ENCODE data around the gene PTPRN2. TPM values are rescaled to one million over a fixed set of nuclear protein-coding genes. Genes with fewer than 3 reads are reported as not detected.
A peak's percentile ranks its signal among the peaks of the same experiment; 100 is the strongest.

Gene PTPRN2
- total RNA-seq, 1 donor from 2014 or later: 2.4 TPM

DNA sequence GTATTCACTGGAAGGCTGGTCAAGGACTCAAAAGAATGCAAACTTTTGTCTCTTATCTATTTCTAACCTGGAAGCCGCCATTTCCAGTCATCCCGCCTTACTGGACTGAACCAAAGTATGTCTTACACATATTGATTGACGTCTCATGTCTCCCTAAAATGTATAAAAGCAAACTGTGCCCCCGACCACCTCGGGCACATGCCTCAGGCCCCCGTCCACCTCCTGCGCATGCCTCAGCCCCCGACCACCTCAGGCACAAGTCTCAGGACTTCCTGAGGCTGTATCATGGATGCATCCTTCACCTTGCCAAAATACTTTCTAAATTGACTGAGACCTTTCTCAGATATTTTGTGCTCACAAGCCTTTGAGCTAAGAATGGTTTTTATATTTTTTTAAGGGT is 148.6 kb downstream of the PTPRN2 start:
- Histone ChIP-seq H3K4me3 (ENCODE audit: low read depth, low read length) (no peak overlapping the region), H3K27me3 (ENCODE audit: control insufficient read depth, insufficient read depth, low read length) (no peaks in the 10 kb centered on the region), H3K36me3 (ENCODE audit: control insufficient read depth, insufficient read depth, low read length) (no peaks in the 10 kb centered on the region)
- no peak for DNase-seq (ENCODE audit: low read depth)
- TF ChIP-seq, protein P1, sequence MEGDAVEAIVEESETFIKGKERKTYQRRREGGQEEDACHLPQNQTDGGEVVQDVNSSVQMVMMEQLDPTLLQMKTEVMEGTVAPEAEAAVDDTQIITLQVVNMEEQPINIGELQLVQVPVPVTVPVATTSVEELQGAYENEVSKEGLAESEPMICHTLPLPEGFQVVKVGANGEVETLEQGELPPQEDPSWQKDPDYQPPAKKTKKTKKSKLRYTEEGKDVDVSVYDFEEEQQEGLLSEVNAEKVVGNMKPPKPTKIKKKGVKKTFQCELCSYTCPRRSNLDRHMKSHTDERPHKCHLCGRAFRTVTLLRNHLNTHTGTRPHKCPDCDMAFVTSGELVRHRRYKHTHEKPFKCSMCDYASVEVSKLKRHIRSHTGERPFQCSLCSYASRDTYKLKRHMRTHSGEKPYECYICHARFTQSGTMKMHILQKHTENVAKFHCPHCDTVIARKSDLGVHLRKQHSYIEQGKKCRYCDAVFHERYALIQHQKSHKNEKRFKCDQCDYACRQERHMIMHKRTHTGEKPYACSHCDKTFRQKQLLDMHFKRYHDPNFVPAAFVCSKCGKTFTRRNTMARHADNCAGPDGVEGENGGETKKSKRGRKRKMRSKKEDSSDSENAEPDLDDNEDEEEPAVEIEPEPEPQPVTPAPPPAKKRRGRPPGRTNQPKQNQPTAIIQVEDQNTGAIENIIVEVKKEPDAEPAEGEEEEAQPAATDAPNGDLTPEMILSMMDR (IDR thresholded peaks at IDR 0.05; ENCODE audit: insufficient read depth, low read length, poor library complexity, severe bottlenecking): no peak

DNA sequence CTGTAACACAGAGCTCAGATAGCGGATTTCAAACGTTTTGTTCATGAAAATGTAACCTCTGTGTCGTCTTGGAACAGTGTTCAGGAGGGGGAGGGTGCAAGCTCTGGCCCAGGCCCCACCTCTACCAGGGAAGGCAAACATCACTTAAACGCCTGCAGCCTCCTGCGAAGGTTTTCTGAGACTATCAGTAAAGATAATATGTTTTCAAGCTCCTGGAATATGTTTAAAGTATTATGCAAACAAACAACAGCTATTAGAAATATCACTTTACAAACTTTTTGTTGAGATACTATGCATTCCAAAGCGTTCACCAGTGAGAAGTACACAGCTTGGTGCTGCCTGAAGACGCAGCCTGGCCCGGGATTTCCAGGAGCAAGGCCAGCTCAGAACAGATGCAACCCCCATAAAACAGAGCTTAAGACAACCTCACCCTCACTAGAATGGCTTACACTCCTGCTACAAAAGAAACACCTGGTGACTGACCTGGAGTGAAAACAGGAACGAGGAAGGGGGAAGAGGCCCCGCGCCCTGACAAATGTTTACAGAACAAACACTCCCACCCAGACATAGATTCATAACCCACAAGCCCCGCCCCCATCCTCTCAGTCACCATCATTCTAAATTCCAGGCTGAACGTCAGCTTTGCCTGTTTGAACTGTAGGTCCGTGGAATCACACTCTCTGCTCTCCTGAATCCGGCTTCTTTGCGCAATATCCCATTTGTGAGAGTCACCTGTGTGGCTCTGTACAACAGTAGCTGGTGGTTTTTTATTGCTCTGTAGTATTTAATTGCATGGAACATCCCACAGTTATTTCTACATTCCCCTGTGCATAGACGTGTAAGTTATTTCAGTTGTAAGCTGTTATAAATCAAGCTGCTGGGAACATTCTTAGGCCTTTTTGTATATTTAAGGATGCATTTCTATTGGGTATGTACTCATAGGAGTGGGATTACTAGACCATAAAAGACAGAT is 155.0 kb downstream of the PTPRN2 start:
- Histone ChIP-seq H3K4me3 (ENCODE audit: low read depth, low read length) (no peak overlapping the region), H3K36me3 (ENCODE audit: control insufficient read depth, insufficient read depth, low read length) (no peaks in the 10 kb centered on the region), H3K27me3 (ENCODE audit: control insufficient read depth, insufficient read depth, low read length) (no peaks in the 10 kb centered on the region)
- peak; percentile 76 for DNase-seq (ENCODE audit: low read depth)
- TF ChIP-seq, protein P1 (IDR thresholded peaks at IDR 0.05; ENCODE audit: insufficient read depth, low read length, poor library complexity, severe bottlenecking): no peak

DNA sequence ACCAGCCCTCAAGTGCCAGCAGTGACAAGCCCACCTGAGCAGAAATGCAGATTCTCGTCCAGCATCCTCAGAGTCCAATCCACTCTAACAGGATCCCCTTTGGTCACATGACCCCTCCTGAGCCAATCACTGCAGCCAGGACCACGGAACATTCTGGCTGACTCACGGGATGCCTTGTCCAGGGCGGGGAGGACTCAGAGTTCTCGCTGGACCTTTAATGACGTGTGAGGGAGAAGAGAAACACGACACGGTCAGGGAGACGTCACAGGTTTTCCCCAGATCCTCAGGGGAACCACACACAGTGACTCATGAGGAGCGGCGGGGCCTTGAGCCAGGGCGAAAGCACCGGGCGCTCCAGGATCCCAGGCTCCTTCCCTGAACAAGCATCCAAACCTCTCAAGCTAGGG is 155.7 kb downstream of the PTPRN2 start:
- no peak overlapping the region for H3K4me3 ChIP-seq (ENCODE audit: low read depth, low read length)
- H3K36me3 ChIP-seq (ENCODE audit: control insufficient read depth, insufficient read depth, low read length): no peaks in the 10 kb centered on the region
- TF ChIP-seq, protein P1 (IDR thresholded peaks at IDR 0.05; ENCODE audit: insufficient read depth, low read length, poor library complexity, severe bottlenecking): no peak
- no peaks in the 10 kb centered on the region for H3K27me3 ChIP-seq (ENCODE audit: control insufficient read depth, insufficient read depth, low read length)
- DNase-seq (ENCODE audit: low read depth): peak; percentile 73

DNA sequence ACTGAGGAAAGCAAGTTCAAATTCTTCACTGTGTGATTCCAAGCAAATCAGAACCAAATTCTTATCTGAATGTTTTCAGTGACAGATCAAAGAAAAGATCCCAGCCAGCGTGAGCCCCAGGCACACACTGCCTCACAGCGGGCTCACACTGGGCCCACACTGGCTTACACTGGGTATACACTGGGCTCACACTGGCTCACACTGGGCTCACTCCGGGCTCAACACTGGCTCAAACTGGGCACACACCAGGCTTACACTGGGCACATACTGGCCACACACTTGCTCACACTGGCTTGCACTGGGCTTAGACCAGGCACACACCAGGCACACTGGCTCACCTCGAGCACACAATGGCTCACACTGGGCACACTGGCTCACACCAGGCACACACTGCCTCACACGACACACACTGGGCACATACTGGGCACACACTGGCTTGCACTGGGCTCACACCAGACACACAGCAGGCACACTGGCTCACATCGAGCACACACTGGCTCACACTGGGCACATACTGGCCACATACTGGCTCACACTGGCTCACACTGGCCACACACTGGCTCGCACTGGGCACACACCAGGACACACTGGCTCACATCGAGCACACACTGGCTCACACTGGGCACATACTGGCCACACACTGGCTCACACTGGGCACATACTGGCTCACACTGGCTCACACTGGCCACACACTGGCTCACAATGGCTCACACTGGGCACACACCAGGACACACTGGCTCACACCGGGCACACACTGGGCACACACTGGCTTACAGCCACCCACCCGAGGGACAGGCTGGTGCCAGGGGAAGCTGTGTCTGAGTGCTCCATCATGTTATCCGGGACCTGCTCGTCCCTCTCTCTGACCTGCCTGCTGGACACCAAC is 156.3 kb downstream of the PTPRN2 start:
- Histone ChIP-seq H3K4me3 (ENCODE audit: low read depth, low read length) (no peak overlapping the region), H3K27me3 (ENCODE audit: control insufficient read depth, insufficient read depth, low read length) (no peaks in the 10 kb centered on the region), H3K36me3 (ENCODE audit: control insufficient read depth, insufficient read depth, low read length) (no peaks in the 10 kb centered on the region)
- TF ChIP-seq, protein P1 (IDR thresholded peaks at IDR 0.05; ENCODE audit: insufficient read depth, low read length, poor library complexity, severe bottlenecking): no peak
- DNase-seq (ENCODE audit: low read depth): no peak

DNA sequence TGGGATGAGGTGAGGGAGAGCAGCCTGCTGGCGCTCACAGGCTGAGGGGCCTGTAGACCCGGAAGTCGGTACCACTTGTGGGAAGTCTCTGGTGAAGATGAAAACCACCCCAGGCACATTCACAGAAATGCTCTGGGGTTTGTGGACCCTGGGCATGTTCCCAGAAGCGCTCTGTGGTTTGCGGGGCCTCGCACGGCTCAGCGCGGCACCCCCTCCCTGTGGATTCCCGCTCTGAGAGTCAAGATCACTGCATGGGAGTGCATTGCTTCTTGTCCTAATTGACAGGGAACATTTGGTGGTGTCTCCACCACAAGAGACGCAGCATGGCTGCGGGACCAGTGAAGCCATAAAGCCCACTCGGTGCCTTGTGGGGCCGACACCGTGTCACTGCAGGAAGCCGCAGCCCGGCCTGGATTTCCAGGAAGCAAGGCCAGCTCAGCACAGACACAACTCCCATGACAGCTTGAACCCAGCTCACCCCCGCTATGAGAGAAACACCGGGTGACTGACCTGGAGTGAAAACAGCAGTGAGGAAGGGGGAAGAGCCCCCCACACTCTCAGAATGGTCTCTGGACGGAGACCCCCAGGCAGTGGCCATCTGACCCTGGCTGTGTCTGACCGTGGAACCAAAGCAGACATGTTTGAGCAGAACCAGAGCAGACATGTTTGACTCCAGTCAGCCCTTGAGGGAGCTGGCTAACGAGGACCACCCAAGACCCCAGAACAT is 157.2 kb downstream of the PTPRN2 start:
- no peak for DNase-seq (ENCODE audit: low read depth)
- H3K36me3 ChIP-seq (ENCODE audit: control insufficient read depth, insufficient read depth, low read length): no peaks in the 10 kb centered on the region
- H3K4me3 ChIP-seq (ENCODE audit: low read depth, low read length): no peak overlapping the region
- TF ChIP-seq, protein P1 (IDR thresholded peaks at IDR 0.05; ENCODE audit: insufficient read depth, low read length, poor library complexity, severe bottlenecking): no peak
- no peaks in the 10 kb centered on the region for H3K27me3 ChIP-seq (ENCODE audit: control insufficient read depth, insufficient read depth, low read length)

All from kidney epithelial cell (primary cell).